Measurements from ENCODE around the gene LRG1.

DNA sequence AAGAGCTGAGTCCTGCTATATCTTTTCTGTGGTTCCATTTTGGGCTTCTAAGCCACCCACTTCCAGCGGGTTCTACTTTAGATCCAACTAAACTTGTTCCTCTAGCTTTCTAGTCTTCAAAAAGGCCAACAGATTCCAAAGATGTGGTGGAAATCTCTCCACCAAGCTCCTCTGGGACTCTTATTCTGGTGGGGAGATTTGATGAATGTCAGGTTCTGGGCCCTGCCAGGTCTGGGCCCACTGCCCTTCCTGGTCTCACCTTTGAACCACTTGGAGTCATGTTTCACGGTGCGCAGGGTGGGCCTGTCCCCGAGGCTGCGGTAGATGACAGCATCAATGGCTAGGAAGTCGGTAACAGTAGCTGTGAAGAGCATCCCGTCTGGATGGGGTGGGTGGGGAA is 14.9 kb upstream of the LRG1 start:
- TF ChIP-seq ZNF777 (tag by site-specific recombination; IDR thresholded peaks at IDR 0.05; ENCODE audit: borderline replicate concordance) (no peak), ZFP41 (tag by site-specific recombination; IDR thresholded peaks at IDR 0.05; ENCODE audit: borderline replicate concordance) (no peak), ZNF600 (tag by site-specific recombination; IDR thresholded peaks at IDR 0.05) (no peak), ZNF791 (tag by site-specific recombination; IDR thresholded peaks at IDR 0.05) (no peak), SP2 (tag by site-specific recombination; IDR thresholded peaks at IDR 0.05) (no peak), YY1 (tag by site-specific recombination; IDR thresholded peaks at IDR 0.05) (no peak), ZNF549 (tag by site-specific recombination; IDR thresholded peaks at IDR 0.05) (no peak)
- TF ChIP-seq, protein P1, sequence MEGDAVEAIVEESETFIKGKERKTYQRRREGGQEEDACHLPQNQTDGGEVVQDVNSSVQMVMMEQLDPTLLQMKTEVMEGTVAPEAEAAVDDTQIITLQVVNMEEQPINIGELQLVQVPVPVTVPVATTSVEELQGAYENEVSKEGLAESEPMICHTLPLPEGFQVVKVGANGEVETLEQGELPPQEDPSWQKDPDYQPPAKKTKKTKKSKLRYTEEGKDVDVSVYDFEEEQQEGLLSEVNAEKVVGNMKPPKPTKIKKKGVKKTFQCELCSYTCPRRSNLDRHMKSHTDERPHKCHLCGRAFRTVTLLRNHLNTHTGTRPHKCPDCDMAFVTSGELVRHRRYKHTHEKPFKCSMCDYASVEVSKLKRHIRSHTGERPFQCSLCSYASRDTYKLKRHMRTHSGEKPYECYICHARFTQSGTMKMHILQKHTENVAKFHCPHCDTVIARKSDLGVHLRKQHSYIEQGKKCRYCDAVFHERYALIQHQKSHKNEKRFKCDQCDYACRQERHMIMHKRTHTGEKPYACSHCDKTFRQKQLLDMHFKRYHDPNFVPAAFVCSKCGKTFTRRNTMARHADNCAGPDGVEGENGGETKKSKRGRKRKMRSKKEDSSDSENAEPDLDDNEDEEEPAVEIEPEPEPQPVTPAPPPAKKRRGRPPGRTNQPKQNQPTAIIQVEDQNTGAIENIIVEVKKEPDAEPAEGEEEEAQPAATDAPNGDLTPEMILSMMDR (tag by site-specific recombination; IDR thresholded peaks at IDR 0.05) = no peak
- TF ChIP-seq, protein P2, sequence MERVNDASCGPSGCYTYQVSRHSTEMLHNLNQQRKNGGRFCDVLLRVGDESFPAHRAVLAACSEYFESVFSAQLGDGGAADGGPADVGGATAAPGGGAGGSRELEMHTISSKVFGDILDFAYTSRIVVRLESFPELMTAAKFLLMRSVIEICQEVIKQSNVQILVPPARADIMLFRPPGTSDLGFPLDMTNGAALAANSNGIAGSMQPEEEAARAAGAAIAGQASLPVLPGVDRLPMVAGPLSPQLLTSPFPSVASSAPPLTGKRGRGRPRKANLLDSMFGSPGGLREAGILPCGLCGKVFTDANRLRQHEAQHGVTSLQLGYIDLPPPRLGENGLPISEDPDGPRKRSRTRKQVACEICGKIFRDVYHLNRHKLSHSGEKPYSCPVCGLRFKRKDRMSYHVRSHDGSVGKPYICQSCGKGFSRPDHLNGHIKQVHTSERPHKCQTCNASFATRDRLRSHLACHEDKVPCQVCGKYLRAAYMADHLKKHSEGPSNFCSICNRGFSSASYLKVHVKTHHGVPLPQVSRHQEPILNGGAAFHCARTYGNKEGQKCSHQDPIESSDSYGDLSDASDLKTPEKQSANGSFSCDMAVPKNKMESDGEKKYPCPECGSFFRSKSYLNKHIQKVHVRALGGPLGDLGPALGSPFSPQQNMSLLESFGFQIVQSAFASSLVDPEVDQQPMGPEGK (tag by site-specific recombination; IDR thresholded peaks at IDR 0.05) = no peak
